ENCODE data around the gene UBE2J2.

- TF ChIP-seq CTCF (IDR thresholded peaks at IDR 0.05): no peak
- TF ChIP-seq ZFX (IDR thresholded peaks at IDR 0.05; ENCODE audit: borderline replicate concordance): no peak
Observed at GRCh38 chr1:1322418-1322817, 48.8 kb upstream of the UBE2J2 start.
